C4-2B (cell line): ENCODE data around the gene C1QC.

ENCODE experiments used
- CTCF ChIP-seq: fragments of 450-650 bp; conservative IDR thresholded peaks from 2 replicates; pipeline ENCODE4 v1.5.1; 2017; ENCODE audit warnings: mild to moderate bottlenecking
- ZFX ChIP-seq: fragments of 450-650 bp; IDR thresholded peaks from 2 replicates; pipeline ENCODE4 v1.6.1; 2017

GRCh38 chr1:22628698-22629444 lies 14.6 kb upstream of the C1QC start:
- TF ChIP-seq CTCF (no peak), ZFX (no peak)
